OCI-LY7 (cell line): ENCODE data around the gene SIPA1L3. TPM values are rescaled to one million over a fixed set of nuclear protein-coding genes. Genes with fewer than 3 reads are reported as not detected.

Source experiments
- BruUV-seq: library from RNA; stranded (reverse); fragments of 400-500 nt; replicated peaks from 2 replicates; lab custom pipeline; 2021; lab: Mats Ljungman, UMichigan
- CTCF ChIA-PET: fragments of 300-600 bp; sonication (Branson Sonifier 250); formaldehyde crosslinking; loops from one replicate; lab custom pipeline; 2022; ENCODE audit warnings: antibody characterized with exemption; ENCODE audit not compliant: unreplicated experiment; lab: Charles Lee
- POLR2A ChIA-PET: fragments of 300-600 bp; sonication (Branson Sonifier 250); formaldehyde crosslinking; loops from one replicate; lab custom pipeline; 2022; ENCODE audit warnings: antibody characterized with exemption; lab: Charles Lee
- DNase-seq: peaks from one replicate; pipeline ENCODE4 v3.0.0-alpha.2; 2015; ENCODE audit warnings: low spot score
- H2AFZ ChIP-seq: fragments of 200-600 bp; sonication (generic), shearing (Covaris generic); 2 replicates; pipeline ENCODE4 v1.6.1; 2014; ENCODE audit warnings: mild to moderate bottlenecking, antibody characterized with exemption, low read length, moderate library complexity
- H3K27ac ChIP-seq: fragments of 200-600 bp; sonication (generic); 2 replicates; pipeline ENCODE4 v1.5.1; 2014; ENCODE audit warnings: mixed run types, low read depth, mild to moderate bottlenecking, moderate library complexity, low read length, inconsistent platforms; ENCODE audit not compliant: poor library complexity, severe bottlenecking
- H3K36me3 ChIP-seq: fragments of 200-600 bp; sonication (generic); 2 replicates; pipeline ENCODE4 v1.6.1; 2014; ENCODE audit warnings: mild to moderate bottlenecking, antibody characterized with exemption, low read length, moderate library complexity, mixed read lengths; ENCODE audit not compliant: insufficient read depth
- H3K4me1 ChIP-seq: fragments of 200-600 bp; sonication (generic); 2 replicates; pipeline ENCODE4 v1.5.1; 2014; ENCODE audit warnings: mild to moderate bottlenecking, low read length; ENCODE audit not compliant: insufficient read depth, poor library complexity, severe bottlenecking
- H3K4me2 ChIP-seq: fragments of 200-600 bp; sonication (generic); 2 replicates; pipeline ENCODE4 v1.6.1; 2014; ENCODE audit warnings: mild to moderate bottlenecking, low read length
- H3K4me3 ChIP-seq: fragments of 200-600 bp; sonication (generic); 2 replicates; pipeline ENCODE4 v1.5.1; 2014; ENCODE audit warnings: mild to moderate bottlenecking, low read depth, low read length; ENCODE audit not compliant: poor library complexity, severe bottlenecking
- H3K79me2 ChIP-seq: fragments of 200-600 bp; sonication (generic); 2 replicates; pipeline ENCODE4 v1.6.1; 2016; ENCODE audit warnings: low read depth, mild to moderate bottlenecking, low read length, moderate library complexity, mixed read lengths; ENCODE audit not compliant: insufficient read depth
- H3K9me2 ChIP-seq: fragments of 200-600 bp; sonication (generic); 2 replicates; pipeline ENCODE4 v1.6.1; 2016; ENCODE audit warnings: mild to moderate bottlenecking, low read length, mixed read lengths; ENCODE audit not compliant: insufficient read depth
- H3K9me3 ChIP-seq: fragments of 200-600 bp; sonication (generic); 2 replicates; pipeline ENCODE4 v1.6.1; 2014; ENCODE audit warnings: mild to moderate bottlenecking, mixed run types, low read length, mixed read lengths
- H4K20me1 ChIP-seq: fragments of 200-600 bp; sonication (generic); 2 replicates; pipeline ENCODE4 v1.6.1; 2014; ENCODE audit warnings: mild to moderate bottlenecking, antibody characterized with exemption, low read length, moderate library complexity, mixed read lengths; ENCODE audit not compliant: insufficient read depth
- EZH2phosphoT487 ChIP-seq: fragments of 200-600 bp; sonication (generic); IDR thresholded peaks from 2 replicates; pipeline ENCODE4 v1.6.1; 2018; ENCODE audit warnings: low read depth, borderline replicate concordance, mild to moderate bottlenecking, mixed run types, antibody characterized with exemption, low read length, moderate library complexity, mixed read lengths
- intact Hi-C: fragments of 100-400 bp; cut with micrococcal nuclease; formaldehyde crosslinking; loops from one replicate; pipeline ENCODE4 v1.10.0; 2022; ENCODE audit not compliant: unreplicated experiment
- total RNA-seq, 2 experiments: library from RNA; depleted of rRNA in 1 of 2; stranded (reverse); fragments of >200 nt in 1 of 2; shearing (Covaris generic) in 1 of 2; gene quantifications; 2 replicates each; pipeline ENCODE4 v1.2.3, GENCODE V29; 2014 to 2022
- TF ChIP-seq, protein P1 (sequence below): fragments of 200-600 bp; sonication (generic); conservative IDR thresholded peaks from 2 replicates; pipeline ENCODE4 v1.5.1; 2014; ENCODE audit warnings: mild to moderate bottlenecking, antibody characterized with exemption, low read length, moderate library complexity, mixed read lengths

SIPA1L3 gene
- total RNA-seq, 2 experiments from 2014 or later = 21.2 to 84.4 TPM

DNA sequence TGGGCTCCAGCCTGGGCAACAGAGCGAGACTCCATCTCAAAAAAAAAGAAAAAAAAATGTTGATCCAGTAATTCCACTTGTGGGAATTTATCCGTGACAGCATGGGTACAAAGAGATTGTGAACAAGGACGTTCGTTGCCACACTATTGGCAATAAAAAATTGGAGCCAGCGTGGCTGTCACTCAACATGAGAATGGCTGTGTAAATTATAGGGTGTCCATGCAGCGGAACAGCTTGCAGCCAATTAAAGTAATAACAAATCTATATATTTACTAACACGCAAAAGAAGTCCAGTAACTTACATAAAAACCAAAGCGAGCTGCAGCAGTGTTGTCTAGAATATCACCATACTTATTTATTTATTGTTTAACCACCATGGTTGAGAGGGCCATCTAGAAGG, 297.7 kb downstream of the SIPA1L3 start:
- POLR2A ChIA-PET = no interaction called here
- no peaks in the 10 kb centered on the region for H3K79me2 ChIP-seq

DNA sequence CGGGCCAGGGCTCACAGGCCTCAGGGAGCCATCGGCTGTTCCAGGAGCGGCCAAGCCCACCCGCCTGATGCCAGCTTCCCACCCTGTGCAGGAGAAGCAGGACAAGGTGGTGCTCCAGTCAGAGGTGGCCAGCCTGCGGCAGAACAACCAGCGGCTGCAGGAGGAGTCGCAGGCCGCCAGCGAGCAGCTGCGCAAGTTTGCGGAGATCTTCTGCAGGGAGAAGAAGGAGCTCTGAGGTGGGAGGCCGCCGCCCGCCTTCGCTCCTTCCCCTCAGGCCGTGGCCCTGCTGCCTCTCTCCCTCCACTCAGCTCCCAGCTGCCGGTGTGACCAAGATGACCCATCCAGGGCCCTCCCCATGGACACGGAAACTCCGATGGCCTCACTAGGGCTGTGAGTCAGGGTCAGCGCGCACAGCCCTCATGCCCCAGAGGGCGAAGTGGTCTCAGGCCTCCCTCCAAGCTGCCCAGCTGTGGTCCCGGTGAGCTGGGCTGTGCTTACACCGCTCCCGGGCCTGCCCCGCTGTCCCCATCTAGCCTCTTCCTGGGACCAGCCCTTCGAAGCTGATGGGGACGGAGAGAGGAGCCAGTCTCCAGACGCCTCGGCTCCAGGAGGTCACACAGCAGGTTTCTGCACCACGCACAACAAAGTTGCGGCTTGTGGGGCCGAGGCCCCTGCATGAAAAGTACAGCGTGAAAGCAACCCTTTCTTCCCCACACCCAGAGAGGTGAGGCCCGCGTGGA, 299.2 kb downstream of the SIPA1L3 start:
- no peaks in the 10 kb centered on the region for H3K9me2 ChIP-seq
- H3K9me3 ChIP-seq = no peaks in the 10 kb centered on the region
- no peak overlapping the region for H2AFZ ChIP-seq
- CTCF ChIA-PET = no interaction called here
- no peaks in the 10 kb centered on the region for H4K20me1 ChIP-seq
- no peak for DNase-seq
- H3K4me3 ChIP-seq = no peak overlapping the region
- no peaks in the 10 kb centered on the region for H3K79me2 ChIP-seq
- BruUV-seq = no TSS peak
- H3K4me2 ChIP-seq = no peak overlapping the region
- peaks cover 9% of the 10 kb centered on the region; the same call in 1 of the 2 replicates for H3K36me3 ChIP-seq
- intact Hi-C loops = no loop called here
- TF ChIP-seq EZH2phosphoT487 = no peak
- TF ChIP-seq, protein P1, sequence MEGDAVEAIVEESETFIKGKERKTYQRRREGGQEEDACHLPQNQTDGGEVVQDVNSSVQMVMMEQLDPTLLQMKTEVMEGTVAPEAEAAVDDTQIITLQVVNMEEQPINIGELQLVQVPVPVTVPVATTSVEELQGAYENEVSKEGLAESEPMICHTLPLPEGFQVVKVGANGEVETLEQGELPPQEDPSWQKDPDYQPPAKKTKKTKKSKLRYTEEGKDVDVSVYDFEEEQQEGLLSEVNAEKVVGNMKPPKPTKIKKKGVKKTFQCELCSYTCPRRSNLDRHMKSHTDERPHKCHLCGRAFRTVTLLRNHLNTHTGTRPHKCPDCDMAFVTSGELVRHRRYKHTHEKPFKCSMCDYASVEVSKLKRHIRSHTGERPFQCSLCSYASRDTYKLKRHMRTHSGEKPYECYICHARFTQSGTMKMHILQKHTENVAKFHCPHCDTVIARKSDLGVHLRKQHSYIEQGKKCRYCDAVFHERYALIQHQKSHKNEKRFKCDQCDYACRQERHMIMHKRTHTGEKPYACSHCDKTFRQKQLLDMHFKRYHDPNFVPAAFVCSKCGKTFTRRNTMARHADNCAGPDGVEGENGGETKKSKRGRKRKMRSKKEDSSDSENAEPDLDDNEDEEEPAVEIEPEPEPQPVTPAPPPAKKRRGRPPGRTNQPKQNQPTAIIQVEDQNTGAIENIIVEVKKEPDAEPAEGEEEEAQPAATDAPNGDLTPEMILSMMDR = no peak
- H3K27ac ChIP-seq = no peak overlapping the region
- H3K4me1 ChIP-seq = no peaks in the 10 kb centered on the region
- POLR2A ChIA-PET = no interaction called here

More for the DNA sequence above, 297.7 kb downstream of the SIPA1L3 start:
- H3K9me2 ChIP-seq = no peaks in the 10 kb centered on the region
- DNase-seq = no peak
- H3K9me3 ChIP-seq = no peaks in the 10 kb centered on the region
- TF ChIP-seq, protein P1 = no peak
- TF ChIP-seq EZH2phosphoT487 = no peak
- no peak overlapping the region for H3K4me3 ChIP-seq
- peaks cover 9% of the 10 kb centered on the region; the same call in 1 of the 2 replicates for H3K36me3 ChIP-seq
- CTCF ChIA-PET = no interaction called here
- H2AFZ ChIP-seq = no peak overlapping the region
- BruUV-seq = no TSS peak
- no peak overlapping the region for H3K27ac ChIP-seq
- intact Hi-C loops = no loop called here
- H3K4me2 ChIP-seq = no peak overlapping the region
- no peaks in the 10 kb centered on the region for H3K4me1 ChIP-seq
- no peaks in the 10 kb centered on the region for H4K20me1 ChIP-seq

DNA sequence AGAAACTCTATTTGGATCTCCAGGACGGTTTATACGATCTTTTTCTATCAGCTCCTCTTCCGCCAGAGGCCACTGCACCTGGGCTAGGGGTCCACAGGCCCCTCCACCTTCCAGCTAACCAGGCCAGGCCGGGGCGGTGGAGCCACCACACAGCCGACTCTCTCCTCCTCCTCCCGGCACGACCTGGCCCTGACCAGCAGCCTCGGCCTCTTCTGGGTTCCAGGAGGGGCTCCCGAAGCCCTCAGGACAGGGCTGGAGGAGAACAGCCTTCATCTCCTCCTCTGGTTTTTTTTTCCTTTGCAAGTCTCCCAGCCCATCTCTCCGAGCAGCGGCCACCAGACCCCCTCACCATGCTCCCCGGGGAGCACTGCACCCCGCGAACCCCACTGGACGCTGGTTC, 299.9 kb downstream of the SIPA1L3 start:
- POLR2A ChIA-PET = no interaction called here
- Histone ChIP-seq H2AFZ (no peak overlapping the region), H4K20me1 (no peaks in the 10 kb centered on the region)

More for the DNA sequence above, 299.9 kb downstream of the SIPA1L3 start:
- CTCF ChIA-PET = no interaction called here
- no peak for TF ChIP-seq EZH2phosphoT487
- Histone ChIP-seq H3K9me2 (no peaks in the 10 kb centered on the region), H3K9me3 (no peaks in the 10 kb centered on the region), H3K4me3 (no peak overlapping the region), H3K27ac (no peak overlapping the region), H3K79me2 (no peaks in the 10 kb centered on the region), H3K4me1 (no peaks in the 10 kb centered on the region), H3K36me3 (0 out of 2 replicates have a peak, but pooled peaks cover 2% of the 10 kb centered on the region), H3K4me2 (no peak overlapping the region)
- TSS peak; percentile 51 for BruUV-seq
- no peak for DNase-seq
- intact Hi-C loops = no loop called here
